HFF-Myc (cell line): ENCODE data around the gene DAG1.

Experiments used
- DNase-seq: peaks from one replicate; pipeline ENCODE4 v3.0.0-alpha.2; 2011; ENCODE audit warnings: low read depth; ENCODE audit errors: extremely low read depth
- H3K4me3 ChIP-seq: replicated peaks from 2 replicates; pipeline ENCODE4 v1.5.1; 2011; ENCODE audit warnings: low read depth, mild to moderate bottlenecking, control low read depth, low read length
- TF ChIP-seq, protein P1 (sequence below): IDR thresholded peaks from 2 replicates; pipeline ENCODE4 v1.5.1; 2012; ENCODE audit warnings: mild to moderate bottlenecking, low read depth, low read length, control low read depth; ENCODE audit errors: missing control alignments

Gene DAG1

DNA sequence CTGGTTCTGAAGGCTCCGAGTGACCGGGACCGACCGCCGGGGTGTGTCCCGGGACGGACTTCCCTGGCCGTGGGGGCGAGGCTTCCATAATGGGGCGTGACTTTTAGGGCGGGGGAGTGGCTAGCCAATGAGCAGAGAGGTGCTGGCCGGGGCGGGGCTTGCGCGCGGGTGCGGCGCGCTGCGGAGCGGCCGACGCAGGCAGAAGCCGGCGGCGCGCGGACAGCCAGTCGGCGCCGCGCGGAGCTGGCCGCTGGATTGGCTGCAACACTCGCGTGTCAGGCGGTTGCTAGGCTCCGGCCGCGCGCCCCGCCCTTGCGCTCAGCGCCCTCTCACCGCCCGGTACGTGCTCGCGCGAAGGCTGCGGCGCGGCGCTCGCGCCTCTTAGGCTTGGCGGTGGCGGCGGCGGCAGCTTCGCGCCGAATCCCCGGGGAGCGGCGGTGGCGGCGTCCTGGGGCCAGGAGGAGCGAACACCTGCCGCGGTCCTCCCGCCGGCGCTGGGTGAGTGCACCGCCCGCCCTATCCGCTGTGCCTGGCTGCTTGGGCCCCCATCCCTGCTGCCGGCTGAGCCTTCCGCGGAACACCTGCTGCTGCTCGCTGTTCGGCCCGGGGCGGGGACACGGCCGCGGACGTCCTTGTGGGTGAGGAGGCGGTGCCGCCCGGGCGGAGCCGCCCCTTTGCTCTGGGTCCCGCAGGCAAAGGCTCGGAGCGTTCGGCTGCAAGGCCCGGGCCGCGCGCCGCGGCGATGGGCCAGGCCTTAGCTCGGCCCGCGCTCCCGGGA is at the start of gene DAG1:
Gene DAG1, plus strand, starts transcription at position 332 of the 778 bp plus-strand sequence. CDS start 40,268 bp downstream, outside the sequence.
- peak; percentile 74 for DNase-seq
- peak within 1 kb of the TSS; percentile 79 for H3K4me3 ChIP-seq
- TF ChIP-seq, protein P1, sequence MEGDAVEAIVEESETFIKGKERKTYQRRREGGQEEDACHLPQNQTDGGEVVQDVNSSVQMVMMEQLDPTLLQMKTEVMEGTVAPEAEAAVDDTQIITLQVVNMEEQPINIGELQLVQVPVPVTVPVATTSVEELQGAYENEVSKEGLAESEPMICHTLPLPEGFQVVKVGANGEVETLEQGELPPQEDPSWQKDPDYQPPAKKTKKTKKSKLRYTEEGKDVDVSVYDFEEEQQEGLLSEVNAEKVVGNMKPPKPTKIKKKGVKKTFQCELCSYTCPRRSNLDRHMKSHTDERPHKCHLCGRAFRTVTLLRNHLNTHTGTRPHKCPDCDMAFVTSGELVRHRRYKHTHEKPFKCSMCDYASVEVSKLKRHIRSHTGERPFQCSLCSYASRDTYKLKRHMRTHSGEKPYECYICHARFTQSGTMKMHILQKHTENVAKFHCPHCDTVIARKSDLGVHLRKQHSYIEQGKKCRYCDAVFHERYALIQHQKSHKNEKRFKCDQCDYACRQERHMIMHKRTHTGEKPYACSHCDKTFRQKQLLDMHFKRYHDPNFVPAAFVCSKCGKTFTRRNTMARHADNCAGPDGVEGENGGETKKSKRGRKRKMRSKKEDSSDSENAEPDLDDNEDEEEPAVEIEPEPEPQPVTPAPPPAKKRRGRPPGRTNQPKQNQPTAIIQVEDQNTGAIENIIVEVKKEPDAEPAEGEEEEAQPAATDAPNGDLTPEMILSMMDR, result no peak

DNA sequence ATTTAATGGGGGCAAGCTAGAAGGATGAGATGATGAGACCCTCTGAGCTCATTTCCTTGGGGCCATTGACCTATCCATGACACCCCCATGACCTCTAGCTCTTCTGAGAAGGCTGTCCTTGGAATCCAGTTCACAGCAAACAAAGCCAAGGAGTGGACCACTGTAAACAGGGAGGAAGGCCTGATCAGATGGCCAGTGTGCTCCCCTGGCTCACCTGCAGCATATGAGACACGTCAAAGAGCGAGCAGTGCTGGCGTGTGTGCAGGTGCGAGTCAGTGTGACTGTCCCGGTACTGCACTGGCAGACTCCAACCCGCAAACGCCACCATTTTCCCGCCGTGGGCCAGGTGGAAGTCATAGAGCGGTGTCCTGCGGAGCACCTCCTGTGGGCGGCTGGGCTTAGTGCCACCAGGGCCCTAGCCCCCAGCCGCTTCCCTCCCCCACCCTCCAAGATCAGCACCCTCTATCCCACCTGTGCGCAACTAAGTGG is 48.1 kb upstream of the DAG1 start:
- H3K4me3 ChIP-seq, result no peak overlapping the region
- no peak for DNase-seq
- TF ChIP-seq, protein P1, result no peak

DNA sequence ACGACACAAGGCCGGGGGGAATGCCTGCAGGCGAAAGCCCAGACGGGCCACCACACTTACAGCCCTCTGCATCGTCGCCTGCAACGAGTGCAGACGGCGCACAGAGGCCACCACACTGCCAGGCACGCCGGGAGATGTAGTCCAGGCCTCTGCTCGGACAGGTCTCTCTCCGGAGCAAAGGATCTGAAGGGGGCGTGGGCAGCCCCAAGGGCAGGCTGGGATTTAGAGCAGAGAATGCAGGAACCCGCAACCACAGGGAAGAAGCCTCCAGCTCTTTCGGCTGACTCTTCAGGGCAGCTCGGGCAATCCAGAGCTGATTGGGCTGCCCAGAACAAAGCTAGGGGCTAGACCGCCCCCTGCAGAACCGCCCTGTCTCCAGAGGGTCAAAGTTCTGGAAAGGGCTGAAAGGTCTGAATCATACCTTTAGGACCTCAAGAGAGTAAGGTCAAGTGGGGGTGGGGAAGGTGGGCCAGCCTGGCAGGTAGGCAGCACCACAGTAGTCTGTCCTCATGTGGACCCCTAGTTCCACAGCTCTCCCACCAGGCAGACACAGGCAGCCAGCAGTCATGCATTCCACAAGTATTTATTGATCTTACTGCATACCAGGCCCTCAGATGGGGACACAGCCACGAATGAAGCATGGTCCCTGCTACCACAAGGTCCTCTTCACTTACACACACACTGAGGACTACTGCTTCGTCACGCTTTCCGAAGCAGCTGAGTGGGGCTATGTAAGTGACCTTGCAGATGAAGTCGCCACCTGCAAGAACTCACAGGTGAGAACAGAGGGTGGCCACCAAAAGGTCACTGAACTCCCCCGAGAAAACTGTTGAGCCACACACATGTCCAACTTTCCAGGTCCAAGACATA is 47.5 kb upstream of the DAG1 start, which contains the start of gene AMT:
Gene AMT, minus strand, starts transcription at position 95 of the 870 bp plus-strand sequence. Its CDS starts 23 bp downstream, at position 72.
- H3K4me3 ChIP-seq, result no peak within 1 kb of the TSS
- TF ChIP-seq, protein P1, result no peak
- no peak for DNase-seq

DNA sequence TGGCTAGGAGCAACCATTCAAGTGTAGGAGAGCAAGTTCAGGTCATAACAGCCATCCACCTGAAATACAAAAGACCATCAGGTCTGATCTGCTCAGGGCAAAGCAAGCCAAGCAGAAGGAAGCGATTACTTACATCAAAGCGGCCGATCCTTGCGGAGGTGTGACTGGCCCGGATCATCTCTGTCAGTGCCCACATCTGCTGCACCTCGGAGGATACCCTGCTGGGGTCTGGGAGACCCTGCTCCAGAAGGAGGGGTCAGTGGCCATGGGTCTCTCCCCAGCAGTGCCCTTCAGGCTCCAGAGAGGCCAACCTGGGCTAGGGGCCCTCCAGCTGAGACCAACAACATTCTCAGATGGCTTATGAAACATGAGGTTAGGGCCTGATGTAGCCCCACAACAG is 45.3 kb upstream of the DAG1 start:
- TF ChIP-seq, protein P1, result no peak
- no peak for DNase-seq
- H3K4me3 ChIP-seq, result no peak overlapping the region

DNA sequence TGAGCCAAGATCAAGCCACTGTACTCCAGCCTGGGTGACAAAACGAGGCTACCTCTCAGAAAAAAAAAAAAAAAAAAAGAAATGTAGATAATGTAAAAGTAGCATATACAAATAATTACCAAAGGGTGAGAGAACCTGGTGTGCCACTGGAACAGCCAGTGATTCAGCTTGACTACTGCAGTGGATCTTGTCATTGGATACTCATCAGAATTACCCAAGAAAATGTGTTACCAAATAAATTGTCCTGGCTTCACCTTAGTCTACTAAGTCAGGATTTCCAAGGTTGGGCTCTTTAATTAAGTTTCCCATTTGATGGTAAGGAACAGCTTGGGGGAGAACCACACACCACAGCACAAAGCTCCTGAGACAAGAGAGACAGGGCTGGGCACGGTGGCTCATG is 42.5 kb upstream of the DAG1 start:
- DNase-seq, result no peak
- H3K4me3 ChIP-seq, result no peak overlapping the region
- TF ChIP-seq, protein P1, result no peak

DNA sequence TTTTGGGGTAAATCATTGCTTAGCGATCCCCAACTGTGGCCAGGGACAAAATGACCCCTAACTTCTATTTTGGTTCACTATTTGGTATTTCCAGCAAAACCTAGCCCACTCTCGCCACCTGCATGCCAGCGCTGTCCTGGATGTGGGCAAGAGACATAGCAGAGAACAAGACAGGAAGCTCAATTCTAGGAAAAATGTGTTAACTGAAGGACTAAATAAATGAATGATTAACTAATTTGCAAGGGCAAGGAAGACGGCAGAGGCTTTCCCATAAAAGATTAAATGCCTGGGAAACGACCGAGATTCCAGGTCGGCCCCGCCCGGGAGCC is 41.4 kb upstream of the DAG1 start:
- peak overlapping the region; percentile 53 for H3K4me3 ChIP-seq
- TF ChIP-seq, protein P1, result no peak
- no peak for DNase-seq
